ENCODE results near the gene TLE4.

The TLE4 gene

DNA sequence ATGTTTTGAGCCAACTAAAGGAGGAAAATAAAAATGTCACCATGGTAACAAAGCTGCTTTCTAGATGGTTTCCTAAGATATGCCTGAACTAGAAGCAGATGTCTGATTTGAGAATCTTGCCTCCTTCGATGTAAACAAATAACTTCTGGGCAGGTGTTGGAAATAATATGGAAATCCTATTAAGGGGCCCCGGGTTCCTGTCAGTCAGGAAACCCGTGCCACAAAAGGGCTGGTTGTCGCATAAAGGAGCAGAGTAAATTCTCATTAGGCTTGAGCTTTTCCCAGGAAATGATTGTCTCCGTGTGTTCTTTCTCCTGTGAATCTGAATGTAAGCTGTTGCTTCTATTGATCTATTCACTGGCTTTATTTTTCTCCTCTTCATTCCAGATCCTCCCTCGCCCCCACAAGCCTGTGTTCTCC lies 90.8 kb downstream of the TLE4 start:
- H3K27ac ChIP-seq = no peak overlapping the region
- TF ChIP-seq CTCF (conservative IDR thresholded peaks at IDR 0.05) (no peak), ZFX (IDR thresholded peaks at IDR 0.05) (no peak)

GRCh38 chr9:79663300-79663699 lies 91.5 kb downstream of the TLE4 start:
- TF ChIP-seq CTCF (conservative IDR thresholded peaks at IDR 0.05) = no peak
- TF ChIP-seq ZFX (IDR thresholded peaks at IDR 0.05) = no peak
- H3K27ac ChIP-seq = no peak overlapping the region

DNA sequence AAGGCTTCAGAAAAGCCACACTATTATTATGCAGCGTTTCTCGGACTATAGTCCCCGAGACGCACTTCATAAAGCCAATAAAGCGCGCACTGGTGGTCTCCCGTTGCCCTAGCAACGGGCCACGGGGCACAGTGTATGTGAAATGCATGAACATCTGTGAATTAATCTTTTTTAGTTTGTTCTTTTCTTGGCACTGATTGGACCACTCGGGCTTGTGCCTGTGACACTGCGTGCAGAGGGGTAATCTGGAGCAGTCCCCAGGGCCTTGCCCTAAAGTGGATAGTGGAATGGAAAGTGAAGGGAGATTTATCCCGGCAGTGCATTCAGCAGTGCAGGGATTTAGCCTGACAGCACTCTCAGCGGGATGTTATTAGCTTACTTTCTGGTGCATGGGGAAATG lies 92.1 kb downstream of the TLE4 start:
- TF ChIP-seq CTCF (conservative IDR thresholded peaks at IDR 0.05) (no peak), ZFX (IDR thresholded peaks at IDR 0.05) (no peak)
- H3K27ac ChIP-seq = no peak overlapping the region

DNA sequence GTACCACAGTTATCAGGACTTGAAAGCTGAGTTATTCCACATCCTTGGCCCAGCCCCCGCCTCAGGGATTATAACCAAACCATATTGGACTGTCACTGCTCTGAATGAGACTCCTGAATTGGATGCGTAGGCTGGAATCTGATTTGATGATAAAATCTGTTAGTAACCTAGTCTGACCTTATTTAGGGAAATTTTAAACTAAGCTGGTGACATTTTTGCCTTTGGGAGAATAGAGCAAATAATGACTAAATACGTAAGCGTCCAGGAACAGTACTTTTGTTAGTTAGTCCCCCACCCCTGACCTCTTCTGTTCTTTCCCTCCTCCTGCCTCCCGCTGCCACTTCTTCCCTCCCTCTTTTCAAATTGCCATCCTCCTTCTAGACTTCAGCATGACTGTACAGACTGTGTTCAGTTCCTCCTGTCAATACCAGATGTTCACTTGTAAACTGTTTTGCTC lies 92.6 kb downstream of the TLE4 start:
- no peak for TF ChIP-seq ZFX (IDR thresholded peaks at IDR 0.05)
- no peak for TF ChIP-seq CTCF (conservative IDR thresholded peaks at IDR 0.05)
- H3K27ac ChIP-seq = no peak overlapping the region

- H3K27ac ChIP-seq = no peak overlapping the region
- no peak for TF ChIP-seq ZFX (IDR thresholded peaks at IDR 0.05)
- TF ChIP-seq CTCF (conservative IDR thresholded peaks at IDR 0.05) = no peak
These were observed 93.6 kb downstream of the TLE4 start for GRCh38 chr9:79665369-79665768.

GRCh38 chr9:79665931-79666330 lies 94.2 kb downstream of the TLE4 start:
- TF ChIP-seq CTCF (conservative IDR thresholded peaks at IDR 0.05) (no peak), ZFX (IDR thresholded peaks at IDR 0.05) (no peak)
- no peak overlapping the region for H3K27ac ChIP-seq

GRCh38 chr9:79667120-79667519 lies 95.4 kb downstream of the TLE4 start:
- H3K27ac ChIP-seq = no peak overlapping the region
- TF ChIP-seq ZFX (IDR thresholded peaks at IDR 0.05) = no peak
- no peak for TF ChIP-seq CTCF (conservative IDR thresholded peaks at IDR 0.05)

Measured in C4-2B (cell line).